Liver (tissue), 2 donors: ENCODE measurements around the gene RBM39.
"Not testable (repeated sequence)": the region's sequence is repeated elsewhere in the genome, so short reads cannot be mapped to it uniquely, and the experiment has no call there.

ENCODE experiments used
- MAX ChIP-seq: IDR thresholded peaks from 2 replicates; pipeline ENCODE4 v1.6.1; 2016; ENCODE audit warnings: antibody characterized with exemption
- TF ChIP-seq, protein P1 (sequence below): fragments of 150-350 bp; IDR thresholded peaks from 2 replicates; pipeline ENCODE4 v1.5.1; 2017; ENCODE audit warnings: improper control_type of control experiment, low read depth, low read length; ENCODE audit not compliant: missing input control
- donor health status: healthy.

DNA sequence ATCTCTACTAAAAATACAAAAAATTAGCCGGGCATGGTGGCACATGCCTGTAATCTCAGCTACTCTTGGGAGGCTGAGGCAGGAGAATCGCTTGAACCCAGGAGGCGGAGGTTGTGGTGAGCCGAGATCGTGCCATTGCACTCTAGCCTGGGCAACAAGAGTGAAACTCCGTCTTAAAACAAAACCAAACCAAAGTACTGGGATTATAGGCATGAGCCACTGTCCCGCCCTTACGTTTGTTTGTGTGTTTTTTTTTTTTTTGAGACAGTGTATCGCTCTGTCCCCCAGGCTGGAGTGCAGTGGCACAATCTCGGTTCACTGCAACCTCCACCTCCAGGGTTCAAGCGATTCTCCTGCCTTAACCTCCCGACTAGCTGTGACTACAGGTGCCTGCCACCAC, 41.8 kb upstream of the RBM39 start:
- TF ChIP-seq, protein P1, sequence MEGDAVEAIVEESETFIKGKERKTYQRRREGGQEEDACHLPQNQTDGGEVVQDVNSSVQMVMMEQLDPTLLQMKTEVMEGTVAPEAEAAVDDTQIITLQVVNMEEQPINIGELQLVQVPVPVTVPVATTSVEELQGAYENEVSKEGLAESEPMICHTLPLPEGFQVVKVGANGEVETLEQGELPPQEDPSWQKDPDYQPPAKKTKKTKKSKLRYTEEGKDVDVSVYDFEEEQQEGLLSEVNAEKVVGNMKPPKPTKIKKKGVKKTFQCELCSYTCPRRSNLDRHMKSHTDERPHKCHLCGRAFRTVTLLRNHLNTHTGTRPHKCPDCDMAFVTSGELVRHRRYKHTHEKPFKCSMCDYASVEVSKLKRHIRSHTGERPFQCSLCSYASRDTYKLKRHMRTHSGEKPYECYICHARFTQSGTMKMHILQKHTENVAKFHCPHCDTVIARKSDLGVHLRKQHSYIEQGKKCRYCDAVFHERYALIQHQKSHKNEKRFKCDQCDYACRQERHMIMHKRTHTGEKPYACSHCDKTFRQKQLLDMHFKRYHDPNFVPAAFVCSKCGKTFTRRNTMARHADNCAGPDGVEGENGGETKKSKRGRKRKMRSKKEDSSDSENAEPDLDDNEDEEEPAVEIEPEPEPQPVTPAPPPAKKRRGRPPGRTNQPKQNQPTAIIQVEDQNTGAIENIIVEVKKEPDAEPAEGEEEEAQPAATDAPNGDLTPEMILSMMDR = not testable (repeated sequence)
- TF ChIP-seq MAX = not testable (repeated sequence)
